Measurements from ENCODE around the gene PROM2. TPM values are rescaled to one million over a fixed set of nuclear protein-coding genes. Genes with fewer than 3 reads are reported as not detected.

Gene PROM2
- total and polyA plus RNA-seq, 4 donors: 0.99 to 5.9 (median 2.1) TPM

DNA sequence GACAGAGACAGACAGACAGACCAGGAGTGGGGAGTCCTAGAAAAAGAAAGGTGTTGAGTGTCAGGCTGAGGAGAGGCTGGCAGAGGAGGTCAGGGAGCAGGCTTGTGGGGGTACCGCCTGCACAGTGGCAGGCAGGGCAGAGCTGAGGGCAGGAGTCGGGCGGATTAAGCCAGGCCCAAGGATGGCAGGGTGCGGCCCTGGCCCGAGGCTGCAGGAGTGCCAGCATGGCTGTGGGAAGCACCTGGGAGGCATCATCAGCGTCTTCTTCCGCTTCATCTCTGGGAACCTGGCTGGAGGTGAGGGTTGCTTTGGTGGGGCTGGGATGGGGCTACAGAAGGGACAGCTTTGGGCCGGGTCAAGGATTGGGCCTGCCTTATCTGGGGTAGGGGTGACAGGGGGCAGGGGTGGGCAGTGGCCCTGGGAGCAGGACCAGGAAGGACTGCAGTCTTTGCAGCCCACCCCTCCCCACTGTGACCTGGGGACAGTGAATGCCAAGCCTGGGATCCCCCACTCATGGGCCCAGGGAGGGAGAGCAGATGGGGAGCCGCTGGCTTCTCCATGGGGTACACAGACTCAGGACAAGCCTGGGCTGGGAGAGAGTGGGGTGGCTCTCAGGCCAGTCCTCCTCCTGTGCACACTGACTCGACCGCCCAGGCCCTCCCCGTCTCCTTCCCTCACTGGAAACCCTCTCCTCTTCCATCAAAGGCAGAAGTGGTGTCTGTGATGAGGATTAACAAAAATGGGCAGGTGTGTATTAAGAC is 43.6 kb downstream of the PROM2 start:
- Histone ChIP-seq H3K27ac (ENCODE audit: low read depth, low read length) (no peak overlapping the region), H3K9me3 (ENCODE audit: control insufficient read depth, insufficient read depth, low read length) (no peaks in the 10 kb centered on the region), H3K4me1 (ENCODE audit: control insufficient read depth, insufficient read depth, low read length) (peaks cover 43% of the 10 kb centered on the region), H3K36me3 (ENCODE audit: control insufficient read depth, insufficient read depth, low read length) (peaks cover 11% of the 10 kb centered on the region), H3K27me3 (ENCODE audit: control insufficient read depth, insufficient read depth, low read length) (peaks cover 2% of the 10 kb centered on the region), H3K4me3 (ENCODE audit: low read depth, low read length) (no peak overlapping the region)
- WGBS (ENCODE audit: insufficient coverage): 98% methylated on average over 4 of the region's 12 CpGs
- DNase-seq (ENCODE audit: low read depth in 4 of 6, low spot score in 6 of 6): no peak

DNA sequence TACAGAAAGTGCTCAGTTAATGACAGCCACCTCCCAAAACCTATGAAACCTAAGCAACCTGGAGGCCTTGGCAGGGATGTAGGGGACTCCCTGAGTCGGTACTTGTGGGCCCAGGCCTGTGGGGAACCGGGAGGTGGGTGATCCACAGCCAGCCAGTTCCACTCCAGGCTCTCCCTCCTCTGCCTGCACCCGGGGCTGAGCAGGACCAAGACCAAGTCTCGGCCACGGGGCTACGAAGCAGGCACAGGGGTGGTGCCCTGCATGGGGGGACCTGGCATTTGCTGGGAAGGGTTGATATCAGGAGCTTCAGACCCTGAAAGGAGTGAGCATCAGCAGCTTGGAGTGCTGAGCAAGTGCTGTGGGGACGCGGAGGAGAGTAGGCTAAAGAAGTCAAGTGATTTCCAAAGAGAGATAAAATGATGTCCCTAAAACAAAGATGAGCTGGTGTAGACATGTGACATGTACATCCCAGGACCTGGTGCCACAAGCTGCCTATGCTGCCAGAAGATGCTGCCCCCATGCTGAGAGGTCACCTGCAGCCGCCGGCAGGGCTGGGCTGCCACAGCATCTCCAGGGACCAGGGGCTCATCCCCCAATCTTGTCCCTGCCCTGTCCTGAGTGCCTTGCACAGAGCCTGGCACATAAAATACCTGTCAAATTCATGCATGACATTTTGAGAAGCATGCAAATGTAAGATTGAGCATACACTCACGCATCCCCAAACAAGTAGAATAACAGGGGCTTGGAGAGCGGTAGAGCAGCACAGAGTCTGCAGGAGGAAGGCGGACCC is 44.4 kb downstream of the PROM2 start:
- Histone ChIP-seq H3K27me3 (ENCODE audit: control insufficient read depth, insufficient read depth, low read length) (peaks cover 2% of the 10 kb centered on the region), H3K4me3 (ENCODE audit: low read depth, low read length) (no peak overlapping the region), H3K27ac (ENCODE audit: low read depth, low read length) (no peak overlapping the region), H3K4me1 (ENCODE audit: control insufficient read depth, insufficient read depth, low read length) (peaks cover 35% of the 10 kb centered on the region), H3K9me3 (ENCODE audit: control insufficient read depth, insufficient read depth, low read length) (no peaks in the 10 kb centered on the region), H3K36me3 (ENCODE audit: control insufficient read depth, insufficient read depth, low read length) (peaks cover 11% of the 10 kb centered on the region)
- WGBS (ENCODE audit: insufficient coverage): 76% methylated on average over 12 of the region's 13 CpGs
- no peak for DNase-seq (ENCODE audit: low read depth in 4 of 6, low spot score in 6 of 6)

DNA sequence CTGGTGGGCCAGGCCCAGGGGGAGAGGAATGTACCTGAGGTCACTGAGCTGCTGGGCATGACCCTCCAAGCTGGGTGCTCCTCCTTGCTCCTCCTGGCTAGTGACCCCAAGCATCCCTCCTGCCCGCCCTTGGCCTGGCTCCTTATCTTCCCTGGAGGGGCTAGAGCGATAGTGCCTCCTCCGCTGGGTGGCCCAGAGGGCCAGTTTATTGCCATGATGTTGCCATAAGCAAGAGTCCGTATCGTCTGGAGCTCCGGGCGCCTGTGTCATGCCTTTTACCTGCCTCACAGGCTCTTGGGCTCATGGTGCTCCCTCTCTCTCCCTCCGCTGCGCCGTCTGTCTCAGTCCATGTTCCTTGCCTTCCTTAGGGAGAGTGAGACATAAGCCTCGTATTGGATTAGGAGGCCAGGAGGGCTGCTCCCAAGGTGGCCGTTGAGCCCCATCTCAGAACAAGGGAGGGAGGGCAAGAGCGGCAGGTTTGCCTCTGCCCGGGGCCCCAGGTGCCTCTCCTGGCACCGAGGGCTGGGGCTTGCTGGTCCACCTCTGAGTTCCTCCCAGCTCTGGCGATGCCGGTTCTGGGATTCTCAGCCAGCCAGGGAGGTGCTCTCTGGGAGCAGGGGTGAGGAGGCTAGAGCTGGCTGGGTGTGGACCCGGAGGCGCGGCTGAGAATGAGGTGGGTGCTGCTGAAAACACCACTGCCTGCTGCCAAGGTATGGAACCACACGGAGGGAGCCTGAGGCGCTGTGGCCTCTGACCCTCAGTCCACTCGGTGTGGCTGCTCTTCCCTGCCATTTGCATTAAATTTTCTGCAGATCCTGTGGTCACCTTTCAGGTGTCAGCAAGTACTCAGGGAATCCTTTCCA is 45.5 kb downstream of the PROM2 start:
- WGBS (ENCODE audit: insufficient coverage): 85% methylated on average over 22 of the region's 23 CpGs
- H3K36me3 ChIP-seq (ENCODE audit: control insufficient read depth, insufficient read depth, low read length): peaks cover 11% of the 10 kb centered on the region
- DNase-seq (ENCODE audit: low read depth in 4 of 6, low spot score in 6 of 6): no peak
- H3K27ac ChIP-seq (ENCODE audit: low read depth, low read length): no peak overlapping the region
- no peak overlapping the region for H3K4me3 ChIP-seq (ENCODE audit: low read depth, low read length)
- peaks cover 25% of the 10 kb centered on the region for H3K4me1 ChIP-seq (ENCODE audit: control insufficient read depth, insufficient read depth, low read length)
- H3K9me3 ChIP-seq (ENCODE audit: control insufficient read depth, insufficient read depth, low read length): no peaks in the 10 kb centered on the region
- H3K27me3 ChIP-seq (ENCODE audit: control insufficient read depth, insufficient read depth, low read length): peaks cover 2% of the 10 kb centered on the region

DNA sequence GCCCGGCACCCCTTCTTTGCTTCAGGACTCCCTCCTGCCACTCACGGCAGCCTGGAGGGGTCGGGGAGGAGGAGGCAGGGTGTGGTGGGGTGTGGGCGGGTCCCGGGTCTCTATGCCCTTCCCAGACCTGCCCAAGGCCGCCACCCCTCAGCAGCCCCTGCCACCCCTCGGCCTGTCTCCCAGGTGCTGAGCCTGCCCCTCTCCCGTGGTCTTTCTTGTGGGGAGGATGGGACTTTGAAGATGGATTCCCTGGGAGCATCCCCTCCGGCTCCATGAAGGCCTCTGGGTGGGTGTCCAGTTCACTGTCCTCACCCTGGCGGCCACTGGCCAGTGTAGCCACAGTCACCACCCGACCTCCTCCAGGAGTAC is 46.1 kb downstream of the PROM2 start:
- no peak overlapping the region for H3K4me3 ChIP-seq (ENCODE audit: low read depth, low read length)
- WGBS (ENCODE audit: insufficient coverage): 88% methylated on average over 2 of the region's 11 CpGs
- H3K36me3 ChIP-seq (ENCODE audit: control insufficient read depth, insufficient read depth, low read length): peaks cover 15% of the 10 kb centered on the region

DNA sequence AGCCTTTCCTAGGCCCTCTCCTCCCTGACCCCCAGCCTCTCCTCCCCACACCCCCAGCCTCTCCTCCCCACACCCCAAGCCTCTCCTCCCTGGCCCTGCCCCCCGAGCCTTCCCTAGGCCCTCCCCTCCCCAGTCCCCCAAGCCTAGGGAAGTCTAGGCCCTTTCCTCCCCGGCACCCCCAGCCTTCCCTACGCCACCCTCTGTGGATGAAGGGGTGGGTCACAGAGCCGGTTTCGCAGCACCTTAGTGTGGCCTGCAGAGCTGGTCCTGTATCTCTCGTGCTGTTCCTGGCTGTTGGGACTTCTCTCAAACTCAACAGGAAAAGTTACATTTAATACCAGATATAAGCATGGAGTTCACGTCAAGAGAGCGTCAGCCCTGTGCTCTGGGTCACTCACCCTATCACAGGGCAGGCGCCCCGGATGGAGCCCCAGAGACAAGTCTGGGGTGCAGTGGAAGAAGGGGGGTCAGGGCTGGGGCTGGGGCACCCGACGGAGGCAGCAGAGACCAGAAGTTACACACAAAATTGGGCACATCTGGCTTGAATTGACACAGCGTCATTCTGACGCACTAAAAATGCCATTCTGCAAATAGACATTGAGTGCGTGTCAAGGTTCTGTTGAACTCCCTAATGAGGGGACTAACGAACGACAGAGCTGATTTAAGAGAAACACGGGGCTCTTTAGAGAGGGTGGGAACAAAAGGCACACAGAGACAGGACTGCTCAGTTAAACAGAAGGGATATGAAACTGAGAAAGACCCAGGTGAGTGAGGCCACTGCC is 46.9 kb downstream of the PROM2 start:
- no peak overlapping the region for H3K4me3 ChIP-seq (ENCODE audit: low read depth, low read length)
- DNase-seq (ENCODE audit: low read depth in 4 of 6, low spot score in 6 of 6): no peak
- H3K4me1 ChIP-seq (ENCODE audit: control insufficient read depth, insufficient read depth, low read length): peaks cover 13% of the 10 kb centered on the region
- no peak overlapping the region for H3K27ac ChIP-seq (ENCODE audit: low read depth, low read length)
- WGBS (ENCODE audit: insufficient coverage): 74% methylated on average over 17 of the region's 18 CpGs
- H3K27me3 ChIP-seq (ENCODE audit: control insufficient read depth, insufficient read depth, low read length): peaks cover 2% of the 10 kb centered on the region
- peaks cover 15% of the 10 kb centered on the region for H3K36me3 ChIP-seq (ENCODE audit: control insufficient read depth, insufficient read depth, low read length)
- no peaks in the 10 kb centered on the region for H3K9me3 ChIP-seq (ENCODE audit: control insufficient read depth, insufficient read depth, low read length)

More for the DNA sequence above, 46.1 kb downstream of the PROM2 start:
- Histone ChIP-seq H3K27ac (ENCODE audit: low read depth, low read length) (no peak overlapping the region), H3K27me3 (ENCODE audit: control insufficient read depth, insufficient read depth, low read length) (peaks cover 2% of the 10 kb centered on the region), H3K9me3 (ENCODE audit: control insufficient read depth, insufficient read depth, low read length) (no peaks in the 10 kb centered on the region), H3K4me1 (ENCODE audit: control insufficient read depth, insufficient read depth, low read length) (peaks cover 19% of the 10 kb centered on the region)
- DNase-seq (ENCODE audit: low read depth in 4 of 6, low spot score in 6 of 6): no peak

DNA sequence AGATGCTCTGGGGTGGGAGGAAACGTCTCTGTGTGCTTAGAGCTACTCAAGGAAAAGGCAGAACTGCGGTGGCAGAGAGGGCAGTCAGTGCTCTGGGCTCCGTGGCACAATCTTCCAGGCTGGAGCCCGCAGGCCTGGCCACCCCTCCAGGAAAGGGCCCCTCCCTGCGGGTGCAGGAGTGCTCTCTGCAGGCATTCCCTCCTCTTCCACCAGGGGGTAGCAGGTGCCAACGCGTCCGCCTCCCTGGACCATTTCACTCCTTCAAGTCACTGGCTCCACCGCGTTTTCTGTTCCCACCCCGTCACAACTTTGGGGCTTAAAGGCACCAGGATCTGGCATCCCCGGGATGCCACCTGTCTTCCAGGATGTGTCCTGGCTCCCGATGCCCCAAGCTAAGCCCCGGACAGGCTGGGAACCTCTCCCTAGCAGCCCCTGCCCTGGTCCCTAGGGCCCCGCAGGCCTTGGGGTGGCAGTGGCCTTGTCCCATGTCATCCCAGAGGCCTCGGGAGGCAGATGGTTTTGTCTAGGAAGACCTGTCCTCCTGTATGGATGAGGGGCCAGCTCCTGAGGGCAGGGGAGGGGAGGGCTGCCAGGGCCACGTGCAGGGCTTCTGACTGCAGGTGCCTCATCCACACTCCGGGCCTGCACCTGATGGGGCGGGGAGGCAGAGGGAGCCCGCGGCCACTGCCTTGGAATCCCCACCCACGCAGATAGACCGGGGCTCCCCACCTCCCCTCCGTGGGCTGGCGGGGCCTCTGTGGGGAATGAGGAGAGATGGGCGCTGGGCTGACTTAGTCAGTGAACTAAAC is 49.3 kb downstream of the PROM2 start:
- peaks cover 6% of the 10 kb centered on the region for H3K4me1 ChIP-seq (ENCODE audit: control insufficient read depth, insufficient read depth, low read length)
- H3K36me3 ChIP-seq (ENCODE audit: control insufficient read depth, insufficient read depth, low read length): peaks cover 9% of the 10 kb centered on the region
- no peak overlapping the region for H3K4me3 ChIP-seq (ENCODE audit: low read depth, low read length)
- WGBS (ENCODE audit: insufficient coverage): 84% methylated on average over 21 of the region's 26 CpGs
- H3K27me3 ChIP-seq (ENCODE audit: control insufficient read depth, insufficient read depth, low read length): peaks cover under 1% of the 10 kb centered on the region
- DNase-seq (ENCODE audit: low read depth in 4 of 6, low spot score in 6 of 6): no peak
- H3K27ac ChIP-seq (ENCODE audit: low read depth, low read length): no peak overlapping the region
- no peaks in the 10 kb centered on the region for H3K9me3 ChIP-seq (ENCODE audit: control insufficient read depth, insufficient read depth, low read length)

DNA sequence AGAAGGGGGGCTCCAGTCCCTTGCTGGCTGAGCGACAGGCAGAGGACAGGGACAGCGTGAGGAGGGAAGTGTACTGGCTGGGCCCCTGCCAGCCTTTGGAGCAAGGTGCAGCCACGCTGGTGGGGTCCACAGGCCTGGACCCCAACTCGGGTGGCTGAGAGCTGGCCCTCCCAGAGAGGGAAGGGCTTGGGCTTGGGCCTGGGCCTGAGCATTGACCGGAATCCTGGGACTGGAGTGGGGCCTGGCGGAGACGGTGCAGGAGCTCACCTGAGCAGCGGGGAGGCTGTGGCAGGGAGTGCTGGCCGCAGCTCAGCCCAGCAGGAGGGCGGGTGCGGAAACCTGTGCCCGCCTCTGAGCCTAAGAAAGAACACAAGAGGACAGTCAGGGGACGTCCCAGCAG is 50.8 kb downstream of the PROM2 start:
- no peak for DNase-seq (ENCODE audit: low read depth in 4 of 6, low spot score in 6 of 6)
- no peaks in the 10 kb centered on the region for H3K9me3 ChIP-seq (ENCODE audit: control insufficient read depth, insufficient read depth, low read length)
- H3K27me3 ChIP-seq (ENCODE audit: control insufficient read depth, insufficient read depth, low read length): no peaks in the 10 kb centered on the region
- 91% methylated on average over 13 of the region's 13 CpGs for WGBS (ENCODE audit: insufficient coverage)
- H3K4me1 ChIP-seq (ENCODE audit: control insufficient read depth, insufficient read depth, low read length): peaks cover 10% of the 10 kb centered on the region
- no peak overlapping the region for H3K27ac ChIP-seq (ENCODE audit: low read depth, low read length)
- H3K4me3 ChIP-seq (ENCODE audit: low read depth, low read length): no peak overlapping the region
- peaks cover 11% of the 10 kb centered on the region for H3K36me3 ChIP-seq (ENCODE audit: control insufficient read depth, insufficient read depth, low read length)

DNA sequence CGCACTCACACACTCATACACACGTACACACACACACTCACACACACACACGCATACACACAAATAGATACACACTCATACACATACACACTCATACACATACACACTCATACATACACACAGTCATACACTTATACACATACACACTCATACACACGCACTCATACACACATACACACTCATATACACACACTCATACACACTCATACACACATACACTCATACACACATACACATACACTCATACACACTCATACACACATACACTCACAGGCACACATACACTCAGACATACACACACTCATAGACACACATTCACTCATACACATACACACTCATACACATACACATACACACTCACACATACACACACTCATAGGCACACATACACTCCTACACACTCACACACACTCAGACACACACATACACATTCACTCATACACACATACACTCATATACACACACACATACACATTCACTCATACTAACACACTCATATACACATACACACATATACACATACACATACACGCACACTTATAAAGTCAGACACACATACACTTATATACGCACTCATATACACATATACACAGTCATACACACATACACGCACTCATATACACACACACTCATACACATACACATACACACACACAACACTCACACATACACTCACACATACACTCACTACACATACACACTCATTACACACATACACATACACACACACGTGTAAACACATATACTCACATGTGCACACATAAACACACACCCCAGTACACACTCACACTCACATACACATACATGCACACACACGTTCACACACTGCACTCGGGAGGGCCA is 51.6 kb downstream of the PROM2 start:
- WGBS (ENCODE audit: insufficient coverage): 92% methylated on average over 10 of the region's 10 CpGs
- no peak overlapping the region for H3K4me3 ChIP-seq (ENCODE audit: low read depth, low read length)
- peaks cover 6% of the 10 kb centered on the region for H3K36me3 ChIP-seq (ENCODE audit: control insufficient read depth, insufficient read depth, low read length)
- no peak for DNase-seq (ENCODE audit: low read depth in 4 of 6, low spot score in 6 of 6)
- peaks cover 18% of the 10 kb centered on the region for H3K4me1 ChIP-seq (ENCODE audit: control insufficient read depth, insufficient read depth, low read length)
- no peaks in the 10 kb centered on the region for H3K27me3 ChIP-seq (ENCODE audit: control insufficient read depth, insufficient read depth, low read length)
- H3K9me3 ChIP-seq (ENCODE audit: control insufficient read depth, insufficient read depth, low read length): no peaks in the 10 kb centered on the region
- no peak overlapping the region for H3K27ac ChIP-seq (ENCODE audit: low read depth, low read length)

Measured in spinal cord (tissue), 10 donors.